Femur (tissue), 1 donor: ENCODE measurements around the gene KLHL29.

Experiments used
- DNase-seq: peaks from one replicate; pipeline ENCODE4 v3.0.0-alpha.2; 2017

KLHL29 gene

DNA sequence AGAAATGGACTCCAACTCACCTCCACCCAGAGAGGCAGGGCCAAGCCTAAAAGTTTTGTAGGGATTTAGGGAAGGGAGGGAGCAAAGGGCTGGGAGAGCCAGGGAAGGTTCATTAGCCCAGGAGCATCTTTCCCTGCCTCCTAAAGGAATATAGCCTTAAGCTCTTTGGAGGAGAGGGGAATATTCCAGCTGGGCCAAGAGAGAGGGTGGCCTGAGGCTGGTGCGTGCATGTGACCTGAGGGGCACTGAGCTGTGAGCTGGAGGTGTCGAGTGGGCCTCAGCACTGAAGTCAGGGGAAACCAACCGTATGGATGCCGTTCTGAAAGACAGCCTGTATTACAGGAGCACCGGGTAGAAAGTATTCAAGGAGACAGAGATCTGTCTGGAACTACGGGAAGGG, 112.6 kb downstream of the KLHL29 start:
- DNase-seq: no peak

DNA sequence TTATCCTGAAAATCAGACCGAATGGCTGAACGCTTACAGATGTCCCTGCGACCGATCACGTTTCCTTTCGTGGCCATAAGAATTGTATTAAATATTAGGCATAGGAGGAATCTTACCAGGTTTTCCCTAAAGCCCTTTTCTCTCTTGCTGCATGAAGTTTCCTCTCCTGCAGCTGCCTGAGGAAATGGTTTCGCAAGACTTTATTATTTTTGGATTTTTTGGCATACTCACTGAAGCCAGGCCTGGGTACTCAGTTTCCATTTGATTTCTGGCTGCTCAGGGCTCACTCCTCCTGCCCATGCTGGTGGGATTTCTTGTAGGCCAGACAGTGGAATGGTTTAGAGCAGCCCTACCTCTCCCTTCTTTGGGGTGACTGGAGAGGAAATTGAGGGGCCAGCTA, 114.0 kb downstream of the KLHL29 start:
- DNase-seq: no peak

DNA sequence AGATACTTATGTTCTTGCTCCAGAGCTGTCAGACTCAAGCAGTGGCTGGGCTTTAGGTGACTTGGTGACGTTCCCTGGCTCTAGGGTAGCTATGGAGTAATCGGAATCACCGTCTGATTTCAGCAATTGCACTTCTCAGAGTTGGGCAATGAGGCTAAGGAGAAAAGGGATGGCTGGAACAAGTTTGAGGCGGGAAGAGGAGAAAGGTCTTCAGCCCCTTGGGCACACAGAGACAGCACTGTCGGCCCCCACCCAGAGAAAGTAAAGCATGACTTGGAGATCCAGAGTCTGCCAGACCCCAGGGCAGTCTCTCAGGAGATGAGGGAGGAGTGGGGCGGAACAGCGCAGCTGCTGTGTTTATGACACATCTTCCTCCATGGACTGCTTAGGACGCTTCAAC, 114.5 kb downstream of the KLHL29 start:
- no peak for DNase-seq

DNA sequence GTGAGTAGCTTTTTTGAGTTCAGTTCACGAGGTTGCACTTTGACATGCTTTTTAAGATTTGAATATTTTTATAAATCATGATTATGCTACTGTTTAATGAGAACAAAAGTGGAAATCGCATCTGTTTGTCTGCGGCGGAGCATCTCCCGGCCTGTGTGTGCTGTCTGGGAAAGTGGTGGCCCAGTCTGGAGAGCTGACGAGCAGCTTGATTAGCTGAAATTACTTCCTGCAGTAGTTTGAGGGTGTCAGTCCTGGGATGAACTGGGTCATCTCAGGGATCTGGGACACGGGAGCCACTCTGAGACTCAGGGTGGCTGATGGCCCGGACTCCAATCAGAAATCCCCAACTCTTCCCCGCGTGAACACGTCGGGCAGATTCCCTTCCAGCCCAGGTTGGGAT, 115.9 kb downstream of the KLHL29 start:
- no peak for DNase-seq

DNA sequence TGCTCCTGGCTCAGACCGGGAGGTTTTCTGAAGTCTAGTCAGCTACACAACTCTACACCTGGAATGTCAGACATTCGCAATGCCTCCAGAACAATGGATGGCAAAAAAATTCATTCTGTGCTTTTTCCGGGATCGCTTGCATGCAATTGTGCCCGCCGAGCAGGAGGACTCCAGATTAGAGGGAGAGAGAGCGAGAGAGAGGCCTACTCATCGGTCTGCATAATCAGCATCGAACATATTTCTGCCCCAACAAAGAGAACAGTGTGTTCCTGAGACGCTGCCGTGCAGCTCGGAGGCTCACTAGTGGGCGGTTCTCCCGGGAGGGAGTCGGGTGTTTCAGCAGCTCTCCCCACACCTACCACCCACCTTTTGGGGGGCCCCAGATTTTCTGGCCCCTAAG, 117.1 kb downstream of the KLHL29 start:
- DNase-seq: no peak

DNA sequence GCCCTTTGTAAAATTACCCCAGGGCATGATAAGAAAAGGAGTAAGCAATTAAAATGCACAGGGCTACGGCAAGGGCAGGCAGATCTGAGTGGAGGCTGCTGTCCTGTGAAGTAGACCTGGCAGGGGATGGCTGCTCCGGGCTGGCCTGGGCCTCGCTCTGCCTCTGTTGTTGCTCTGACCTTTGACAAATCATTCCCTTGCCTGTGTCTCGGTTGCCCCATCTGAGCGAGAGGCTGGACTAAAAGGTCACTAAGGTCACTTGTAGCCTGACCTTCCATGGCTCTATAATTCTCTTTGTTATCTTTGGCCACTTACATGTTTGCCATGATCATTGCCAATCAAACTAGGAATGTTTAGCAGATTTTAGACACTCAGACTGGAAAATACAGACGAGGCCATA, 118.1 kb downstream of the KLHL29 start:
- no peak for DNase-seq

DNA sequence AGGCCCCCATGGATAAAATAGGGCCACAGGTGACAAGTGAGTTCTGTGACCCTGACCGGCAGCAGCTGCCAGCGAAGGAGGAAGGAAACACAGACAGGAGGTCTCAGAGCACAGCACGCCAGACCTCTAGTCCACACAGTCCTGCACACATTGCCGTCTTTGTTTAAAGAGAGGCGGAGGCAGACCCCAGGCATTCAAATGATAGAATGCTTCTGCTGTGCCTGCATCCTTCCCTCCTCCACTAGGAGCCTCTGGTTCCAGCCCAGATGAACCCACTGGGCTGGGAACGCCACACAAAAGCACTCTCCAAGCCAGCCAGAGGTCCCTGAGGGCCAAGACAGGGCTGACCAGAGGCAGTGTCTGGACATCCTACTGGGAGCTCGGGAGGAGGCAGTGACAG, 118.7 kb downstream of the KLHL29 start:
- no peak for DNase-seq

DNA sequence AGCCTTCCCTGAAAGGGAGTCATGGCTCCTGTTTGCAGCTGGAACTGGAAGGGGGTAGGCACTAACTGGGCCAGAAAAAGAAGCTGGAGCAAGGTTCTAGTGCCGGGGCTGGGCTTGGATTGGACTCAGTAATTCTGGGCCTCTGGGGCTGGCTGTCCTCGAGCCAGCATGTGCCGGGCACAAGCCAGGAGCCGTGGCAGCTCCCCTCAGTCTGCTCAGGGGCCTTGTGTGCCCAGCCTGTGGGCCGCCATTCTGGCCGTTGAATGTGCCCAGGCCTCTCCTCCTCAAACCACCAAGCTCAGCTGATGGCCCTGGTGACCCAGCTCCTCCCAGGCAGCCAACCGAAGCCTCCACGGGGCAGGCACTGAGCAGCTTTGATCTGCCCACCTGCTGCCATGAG, 119.6 kb downstream of the KLHL29 start:
- no peak for DNase-seq

DNA sequence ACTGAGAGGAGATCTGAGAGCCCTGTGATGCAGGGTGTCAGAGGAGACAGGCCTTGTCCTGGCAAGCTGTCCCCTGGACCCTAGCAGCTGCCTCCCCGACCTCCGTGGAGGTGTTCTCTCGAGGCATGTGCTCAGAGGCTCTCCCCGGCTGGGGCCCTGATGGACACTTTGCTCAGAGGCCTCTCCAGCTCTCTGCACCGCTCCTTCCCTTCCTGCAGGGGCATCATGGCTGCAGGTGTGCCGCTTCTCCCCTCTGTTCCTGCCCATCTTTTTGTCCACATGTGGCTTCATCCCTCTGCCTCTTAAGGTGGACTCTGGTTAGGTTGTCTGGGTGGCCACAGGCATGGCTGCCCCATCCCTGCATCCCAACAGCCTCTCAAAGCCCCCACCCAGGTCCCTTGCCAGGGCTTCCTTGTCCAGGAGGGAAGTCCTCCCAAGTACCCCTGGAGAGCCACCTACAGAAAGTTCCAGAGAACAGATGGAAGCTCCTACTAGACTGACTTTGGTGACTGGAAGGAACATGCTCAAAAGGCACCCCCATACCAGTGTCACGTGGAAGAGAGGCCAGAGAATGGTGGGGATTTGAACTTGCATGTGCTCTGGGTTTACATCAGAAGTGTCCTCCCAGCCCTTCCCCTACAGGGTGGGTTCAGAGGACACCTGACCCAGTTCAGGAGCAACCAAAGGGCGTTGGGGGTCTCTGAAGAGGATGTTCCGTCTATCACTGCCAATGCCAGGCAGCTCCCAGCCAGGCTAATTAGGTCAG, 120.4 kb downstream of the KLHL29 start:
- DNase-seq: no peak

DNA sequence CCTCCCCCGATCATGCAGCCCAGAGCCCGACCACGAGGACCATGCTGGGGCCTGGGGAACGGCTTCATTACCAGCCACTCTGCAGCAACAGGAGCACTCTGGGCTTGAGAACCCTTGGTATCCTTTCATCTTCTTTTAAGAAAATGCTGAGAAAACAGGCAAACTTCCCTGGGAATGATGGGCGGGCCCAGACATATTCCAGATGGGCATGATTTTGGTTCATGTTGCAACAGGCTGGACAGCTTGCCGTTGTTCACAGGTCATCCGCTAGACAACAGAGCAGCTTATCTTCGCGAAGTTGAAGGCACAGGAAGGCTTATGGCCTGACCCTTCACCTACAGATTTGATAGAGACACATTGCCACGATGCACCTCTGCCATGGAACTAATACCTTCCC, 121.0 kb downstream of the KLHL29 start:
- DNase-seq: no peak

DNA sequence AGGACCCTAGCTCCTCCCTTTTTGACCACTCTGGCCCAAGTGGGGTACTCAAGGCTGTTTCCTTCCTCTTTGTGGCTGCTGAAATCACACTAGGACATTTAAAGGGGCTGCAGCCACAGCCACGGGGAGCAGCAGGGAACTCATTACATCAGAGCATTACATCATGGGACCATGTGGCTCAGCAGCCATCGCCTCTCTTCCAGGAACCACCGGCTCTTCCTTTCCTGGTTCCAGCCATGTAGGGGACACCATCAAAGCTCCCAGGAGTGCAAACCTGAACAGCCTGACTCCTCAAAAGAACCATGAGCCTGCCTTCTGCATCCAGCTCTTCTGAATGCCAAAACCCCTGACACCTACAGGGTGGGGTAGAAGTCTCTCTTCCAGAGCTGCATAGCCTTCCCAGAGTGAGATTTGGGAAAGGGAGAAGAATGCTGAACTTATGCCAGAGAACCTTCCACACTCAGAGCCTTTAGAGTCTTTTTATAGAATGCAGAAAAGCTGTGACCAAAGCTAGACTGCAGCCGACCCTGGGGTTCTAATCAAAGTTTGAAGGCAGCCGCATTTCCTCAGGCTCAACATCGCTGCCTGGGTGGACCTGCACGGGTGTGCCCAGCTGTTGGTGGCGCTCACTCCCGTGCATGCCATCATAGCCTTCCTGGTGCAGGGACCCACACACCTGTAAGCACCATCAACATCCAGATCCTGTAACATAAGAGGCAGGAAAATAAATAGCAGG, 121.7 kb downstream of the KLHL29 start:
- peak; percentile 60 for DNase-seq

DNA sequence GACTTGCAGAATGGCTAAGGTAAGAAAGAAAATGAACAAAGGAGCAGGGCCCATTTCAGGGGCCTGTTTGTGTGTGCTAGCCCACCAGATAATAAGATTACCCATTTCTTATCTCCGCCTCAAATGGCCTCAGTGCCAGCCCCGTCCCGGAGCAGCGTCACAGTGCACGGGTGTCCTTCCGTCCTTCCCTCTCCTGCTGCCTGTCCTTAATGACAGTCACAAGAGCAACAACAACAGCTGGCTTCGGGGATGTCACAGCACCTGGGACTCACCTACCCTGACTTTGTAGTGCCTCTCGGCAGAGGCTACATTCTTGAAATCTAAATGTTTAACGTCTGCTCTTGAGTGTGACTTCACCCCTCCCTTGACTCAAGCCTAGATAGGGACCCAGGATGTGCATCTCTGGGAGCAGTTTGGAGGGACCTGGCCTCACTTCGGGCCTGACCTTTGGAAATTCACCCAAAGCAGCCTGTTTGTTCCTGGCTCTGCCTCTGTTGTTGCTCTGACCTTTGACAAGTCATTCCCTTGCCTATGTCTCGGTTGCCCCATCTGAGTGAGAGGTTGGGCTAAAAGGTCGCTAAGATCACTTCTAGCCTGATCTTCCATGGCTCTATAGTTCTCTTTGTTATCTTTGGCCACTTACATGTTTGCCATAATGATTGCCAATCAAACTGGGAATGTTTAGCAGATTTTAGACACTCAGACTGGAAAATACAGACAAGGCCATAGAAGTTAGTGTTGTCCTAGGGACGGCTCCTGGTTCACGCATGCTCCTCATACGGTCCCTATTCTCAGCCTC, 122.5 kb downstream of the KLHL29 start:
- no peak for DNase-seq

DNA sequence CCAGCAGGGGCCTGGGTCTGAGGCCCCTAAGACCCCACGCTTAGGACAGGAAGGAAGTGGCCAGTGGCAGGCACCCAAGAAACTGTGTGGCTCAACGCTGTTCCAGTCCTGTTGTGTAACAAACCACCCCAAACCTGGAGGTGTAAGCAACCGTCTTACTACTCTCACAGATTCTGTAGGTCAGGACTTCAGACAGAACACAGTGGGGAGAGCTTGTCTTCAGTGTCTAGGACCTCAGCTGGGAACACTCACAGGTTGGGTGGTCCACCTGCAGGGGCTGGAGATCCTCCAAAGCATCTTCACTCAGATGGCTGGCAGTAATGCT, 123.0 kb downstream of the KLHL29 start:
- no peak for DNase-seq

DNA sequence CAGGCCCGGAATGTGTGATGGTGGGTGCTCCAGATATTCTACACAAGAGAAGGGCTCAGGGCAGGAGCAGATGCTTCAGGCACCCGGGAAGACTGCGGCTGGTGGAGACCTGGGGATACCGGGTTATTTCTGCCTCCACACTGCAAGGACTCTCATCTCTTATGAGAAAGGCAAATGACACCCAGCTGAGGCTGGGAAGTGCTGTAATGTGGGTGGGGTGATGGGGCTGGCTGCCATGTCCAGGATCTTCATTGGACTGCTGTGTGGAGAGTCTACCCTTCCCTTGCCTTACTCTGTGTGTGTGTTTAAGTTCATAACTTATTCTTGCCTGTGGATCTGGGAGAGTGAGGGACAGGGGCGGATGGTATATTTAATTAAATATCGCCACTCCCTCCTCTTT, 124.1 kb downstream of the KLHL29 start:
- no peak for DNase-seq

DNA sequence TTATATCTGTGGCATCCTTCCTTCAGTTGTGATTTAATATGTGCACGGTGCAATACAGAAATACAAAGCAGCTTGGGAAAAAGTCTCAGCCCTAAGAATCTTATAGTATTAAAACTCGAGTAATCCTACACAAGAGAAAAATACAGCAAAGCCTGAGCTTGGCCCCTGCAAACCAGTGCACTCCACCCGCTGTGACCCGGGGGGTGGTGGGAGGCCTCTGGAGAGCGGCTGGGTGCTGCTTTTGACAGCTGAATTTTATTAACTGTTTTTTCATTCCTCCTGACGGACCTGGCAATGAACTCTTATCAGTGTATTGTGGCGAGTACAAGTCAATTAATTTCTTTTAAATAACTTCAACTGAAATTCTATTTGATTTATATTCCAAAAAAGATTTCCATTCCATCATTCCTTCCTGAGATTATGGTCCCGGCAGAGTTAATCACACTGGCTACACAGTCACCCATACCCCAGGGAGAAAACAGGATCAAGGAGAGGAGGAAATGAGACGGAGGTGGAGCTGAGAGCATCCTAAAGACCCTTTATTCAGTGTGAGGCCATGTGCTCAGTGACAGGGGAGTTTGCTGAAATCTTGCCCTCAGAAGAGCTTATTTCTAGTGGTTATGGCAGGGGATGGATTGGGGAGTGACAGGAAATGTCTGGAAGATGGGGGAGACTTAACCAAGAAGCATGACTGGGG, 124.8 kb downstream of the KLHL29 start:
- DNase-seq: no peak

DNA sequence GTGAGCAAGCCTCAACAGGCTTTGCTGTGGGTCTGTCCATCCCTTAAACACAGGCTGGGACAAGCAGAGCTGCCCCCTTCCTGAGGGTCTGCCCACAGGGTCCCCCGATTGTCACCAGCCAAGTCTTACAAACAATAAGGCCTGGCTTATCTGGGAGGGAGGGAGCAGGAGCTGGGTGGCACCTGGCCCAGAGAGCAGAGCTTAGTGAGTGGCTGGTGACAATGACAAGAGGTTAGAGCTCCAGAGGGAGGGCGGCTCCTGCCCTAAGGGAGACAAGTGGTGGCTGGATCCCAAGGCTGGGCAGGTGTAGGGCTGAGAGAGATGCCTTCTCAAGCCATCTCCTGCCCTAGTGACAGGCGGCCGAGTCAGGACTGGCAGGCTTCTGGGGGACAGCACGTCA, 125.5 kb downstream of the KLHL29 start:
- DNase-seq: no peak

DNA sequence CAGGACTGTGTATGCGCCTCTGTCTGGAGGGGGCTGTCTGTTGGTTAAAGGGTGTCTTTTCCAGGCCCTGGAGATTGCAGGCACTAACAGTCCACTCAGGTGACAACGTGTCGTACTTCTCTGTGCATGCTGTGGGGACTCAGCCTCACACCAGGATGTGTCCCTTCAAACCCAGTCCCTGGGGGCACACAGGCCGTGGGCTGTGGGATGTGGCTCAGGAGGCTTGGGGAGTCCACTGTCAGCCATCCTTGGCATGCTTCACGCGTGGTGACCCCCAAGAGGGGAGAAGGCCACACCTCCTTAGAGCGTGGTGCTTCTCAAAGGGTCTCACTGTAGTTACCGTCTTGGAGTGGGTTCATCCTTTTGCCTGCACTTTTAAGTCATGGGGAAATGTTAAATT, 127.8 kb downstream of the KLHL29 start:
- DNase-seq: no peak

DNA sequence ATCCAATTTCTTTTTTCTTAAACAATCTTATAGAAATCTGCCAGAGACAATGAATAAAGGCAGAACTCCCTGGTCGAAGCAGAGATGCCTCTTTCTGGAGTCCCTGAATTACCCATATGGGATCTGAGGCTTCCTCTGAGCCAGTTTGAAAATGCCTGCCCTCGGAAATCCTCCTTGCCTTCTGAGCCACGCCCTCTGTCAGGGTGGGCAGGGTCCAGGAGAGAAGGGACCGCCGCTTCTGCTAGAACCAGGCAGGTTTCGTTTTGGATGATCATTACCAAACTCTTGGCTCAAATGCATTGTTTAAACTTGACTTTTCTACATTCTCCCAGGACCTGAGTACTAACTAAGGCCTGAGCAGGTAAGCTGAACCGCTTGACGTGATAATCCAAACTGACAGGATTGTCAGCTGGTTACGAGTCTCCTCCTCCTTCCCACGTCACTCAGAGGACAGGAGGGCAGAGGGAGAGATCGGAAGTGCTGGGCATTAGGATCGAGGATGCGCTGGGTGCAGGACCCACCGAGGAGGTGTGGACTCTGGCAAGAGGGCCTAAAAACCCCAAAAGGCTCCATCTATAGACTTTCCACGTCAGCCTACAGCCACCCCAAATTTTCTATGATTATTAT, 128.4 kb downstream of the KLHL29 start:
- DNase-seq: no peak

DNA sequence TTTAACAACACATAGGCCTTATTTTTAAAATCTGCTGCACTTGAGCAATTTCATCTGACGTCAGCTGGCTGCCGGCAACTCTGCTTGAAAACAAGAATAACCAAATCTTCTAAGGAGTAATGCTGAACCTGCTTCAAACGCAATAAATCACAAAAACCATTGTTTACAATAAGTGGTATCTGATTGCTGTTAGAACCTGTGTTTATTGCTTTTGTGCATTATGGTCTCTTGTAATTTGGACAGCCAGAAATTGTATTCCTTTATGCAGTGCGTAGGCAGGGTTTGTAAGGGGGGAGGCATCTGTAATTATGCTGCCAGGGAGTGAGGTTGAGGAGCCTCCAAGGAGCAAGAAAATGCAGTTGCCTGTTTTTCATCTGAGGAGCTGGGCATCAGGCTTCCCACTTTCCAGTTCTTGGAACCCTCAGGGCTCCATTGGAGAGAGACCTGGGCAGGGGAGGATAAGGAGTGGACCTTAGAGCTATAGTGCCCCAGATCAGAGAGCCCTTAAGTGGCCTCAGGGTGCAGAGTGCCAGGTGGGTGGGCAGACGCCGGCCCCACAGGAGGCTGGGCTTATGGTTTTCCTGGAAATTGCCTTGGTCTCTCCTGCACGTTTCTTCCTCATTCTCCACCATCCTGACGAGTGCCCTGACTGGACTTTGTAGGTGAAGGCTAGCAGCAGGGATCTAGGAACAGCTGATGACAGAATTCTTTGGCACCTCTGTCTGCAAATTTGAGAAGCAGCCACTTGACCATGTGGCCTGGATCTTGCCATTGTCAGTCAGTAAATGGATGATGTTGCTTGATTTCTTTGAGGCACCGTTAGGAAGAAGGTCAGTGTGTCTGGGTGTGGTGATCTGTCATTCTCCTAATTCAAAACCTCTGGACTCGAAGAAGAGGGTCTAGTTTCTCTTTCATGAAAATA, 129.2 kb downstream of the KLHL29 start:
- no peak for DNase-seq

DNA sequence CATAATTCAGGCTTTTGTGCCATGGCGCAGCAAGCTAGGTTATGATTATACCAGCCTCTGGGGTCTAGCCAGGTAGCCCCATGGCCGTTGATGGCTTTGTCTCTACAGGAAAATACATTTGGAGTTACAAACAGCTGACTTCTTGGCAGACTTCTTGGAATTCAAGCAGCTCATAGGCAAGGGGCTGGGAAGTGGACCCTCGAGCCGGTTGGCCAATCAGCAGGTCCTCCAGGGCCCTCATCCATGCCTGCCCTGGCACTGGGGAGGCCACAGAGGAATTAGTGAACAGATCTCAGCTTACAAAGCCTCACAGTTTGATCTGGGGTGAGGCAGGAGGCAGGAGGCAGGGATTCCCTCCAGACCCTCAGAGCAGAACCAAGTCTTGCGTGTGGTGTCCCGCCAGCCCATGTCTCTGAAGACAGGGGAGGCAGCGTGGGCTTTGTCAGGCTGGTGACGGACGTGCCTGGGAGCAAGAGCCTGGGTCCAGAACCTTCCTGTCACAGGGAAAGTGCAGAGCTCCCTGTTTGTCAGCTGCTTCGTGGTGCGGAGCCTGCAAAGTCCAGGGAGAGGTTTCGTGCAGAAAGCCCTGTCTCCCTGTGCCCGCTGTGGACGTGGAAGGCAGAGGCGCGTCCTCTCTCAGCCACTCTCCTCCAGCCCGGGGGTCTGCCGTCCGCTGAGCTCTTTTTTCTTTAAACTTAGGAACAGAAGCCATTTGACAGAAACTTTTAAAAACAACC, 131.7 kb downstream of the KLHL29 start:
- no peak for DNase-seq
